ENCODE results near the gene GTF2A1.
"Not testable (repeated sequence)": the region's sequence is repeated elsewhere in the genome, so short reads cannot be mapped to it uniquely, and the experiment has no call there.

GTF2A1 gene

DNA sequence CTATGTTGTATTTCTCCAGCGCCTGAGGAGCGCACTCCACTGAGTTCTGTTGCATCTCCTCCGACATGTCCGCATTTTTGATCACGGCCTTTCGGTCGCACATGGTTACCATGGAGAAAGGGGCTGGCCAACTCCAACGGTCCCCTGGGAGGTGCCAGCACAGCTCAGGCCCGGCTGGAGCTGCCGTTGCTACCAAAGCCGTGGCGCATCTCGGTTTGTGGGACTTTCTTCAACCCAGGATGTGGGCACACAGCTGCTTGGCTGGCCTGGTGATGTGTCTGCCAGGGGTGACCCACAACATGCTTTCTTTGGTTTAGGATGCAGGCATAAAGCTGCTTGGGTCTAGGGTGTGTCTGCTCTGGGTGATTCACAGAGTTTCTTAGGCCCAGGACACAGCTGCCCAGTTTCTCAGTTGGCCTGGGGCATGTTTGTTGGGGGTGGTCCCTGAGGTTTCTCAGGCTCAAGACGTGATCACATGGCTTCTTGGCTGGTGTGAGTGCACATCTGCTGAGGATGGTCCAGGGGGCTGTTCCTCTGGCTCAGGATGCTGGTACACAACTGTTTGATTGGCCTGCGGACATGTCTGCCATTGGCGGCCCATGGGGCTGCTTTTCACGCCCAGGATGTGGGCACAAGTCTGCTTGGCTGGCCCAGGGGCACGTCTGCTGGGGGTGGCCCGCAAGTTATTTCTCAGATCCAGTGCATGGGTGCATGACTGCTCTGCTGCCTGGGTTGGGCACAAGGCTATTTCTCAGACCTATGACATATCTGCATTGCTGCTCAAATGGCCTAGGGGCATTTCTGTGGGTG lies 25.9 kb upstream of the GTF2A1 start:
- DNase-seq (ENCODE audit: low read depth), result no peak
- no peak overlapping the region for H3K4me3 ChIP-seq (ENCODE audit: low read depth, low read length)
- TF ChIP-seq, protein P1, sequence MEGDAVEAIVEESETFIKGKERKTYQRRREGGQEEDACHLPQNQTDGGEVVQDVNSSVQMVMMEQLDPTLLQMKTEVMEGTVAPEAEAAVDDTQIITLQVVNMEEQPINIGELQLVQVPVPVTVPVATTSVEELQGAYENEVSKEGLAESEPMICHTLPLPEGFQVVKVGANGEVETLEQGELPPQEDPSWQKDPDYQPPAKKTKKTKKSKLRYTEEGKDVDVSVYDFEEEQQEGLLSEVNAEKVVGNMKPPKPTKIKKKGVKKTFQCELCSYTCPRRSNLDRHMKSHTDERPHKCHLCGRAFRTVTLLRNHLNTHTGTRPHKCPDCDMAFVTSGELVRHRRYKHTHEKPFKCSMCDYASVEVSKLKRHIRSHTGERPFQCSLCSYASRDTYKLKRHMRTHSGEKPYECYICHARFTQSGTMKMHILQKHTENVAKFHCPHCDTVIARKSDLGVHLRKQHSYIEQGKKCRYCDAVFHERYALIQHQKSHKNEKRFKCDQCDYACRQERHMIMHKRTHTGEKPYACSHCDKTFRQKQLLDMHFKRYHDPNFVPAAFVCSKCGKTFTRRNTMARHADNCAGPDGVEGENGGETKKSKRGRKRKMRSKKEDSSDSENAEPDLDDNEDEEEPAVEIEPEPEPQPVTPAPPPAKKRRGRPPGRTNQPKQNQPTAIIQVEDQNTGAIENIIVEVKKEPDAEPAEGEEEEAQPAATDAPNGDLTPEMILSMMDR (IDR thresholded peaks at IDR 0.05; ENCODE audit: low read depth, low read length, missing control alignments), result no peak

GRCh38 chr14:81245771-81246170 lies 25.0 kb upstream of the GTF2A1 start:
- no peak for DNase-seq (ENCODE audit: low read depth)
- H3K4me3 ChIP-seq (ENCODE audit: low read depth, low read length), result no peak overlapping the region
- TF ChIP-seq, protein P1 (IDR thresholded peaks at IDR 0.05; ENCODE audit: low read depth, low read length, missing control alignments), result no peak

GRCh38 chr14:81244431-81244830 lies 23.7 kb upstream of the GTF2A1 start:
- not testable (repeated sequence) for DNase-seq (ENCODE audit: low read depth); H3K4me3 ChIP-seq (ENCODE audit: low read depth, low read length)

GRCh38 chr14:81243499-81243898 lies 22.7 kb upstream of the GTF2A1 start:
- TF ChIP-seq, protein P1 (IDR thresholded peaks at IDR 0.05; ENCODE audit: low read depth, low read length, missing control alignments), result no peak
- DNase-seq (ENCODE audit: low read depth), result no peak
- H3K4me3 ChIP-seq (ENCODE audit: low read depth, low read length), result no peak overlapping the region

DNA sequence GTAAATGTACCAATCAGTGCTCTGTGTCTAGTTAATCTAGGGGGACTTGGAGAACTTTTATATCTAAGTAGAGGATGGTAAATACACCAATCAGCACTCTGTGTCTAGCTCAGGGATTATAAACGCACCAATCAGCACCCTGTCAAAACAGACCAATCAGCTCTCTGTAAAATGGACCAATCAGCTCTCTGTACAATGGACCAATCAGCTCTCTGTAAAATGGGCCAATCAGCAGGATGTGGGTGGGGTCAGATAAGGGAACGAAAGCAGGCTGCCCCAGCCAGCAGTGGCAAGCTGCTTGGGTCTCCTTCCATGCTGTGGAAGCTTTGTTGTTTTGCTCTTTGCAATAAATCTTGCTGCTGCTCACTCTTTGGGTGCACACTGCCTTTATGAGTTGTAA lies 16.1 kb upstream of the GTF2A1 start:
- not testable (repeated sequence) for H3K4me3 ChIP-seq (ENCODE audit: low read depth, low read length)

DNA sequence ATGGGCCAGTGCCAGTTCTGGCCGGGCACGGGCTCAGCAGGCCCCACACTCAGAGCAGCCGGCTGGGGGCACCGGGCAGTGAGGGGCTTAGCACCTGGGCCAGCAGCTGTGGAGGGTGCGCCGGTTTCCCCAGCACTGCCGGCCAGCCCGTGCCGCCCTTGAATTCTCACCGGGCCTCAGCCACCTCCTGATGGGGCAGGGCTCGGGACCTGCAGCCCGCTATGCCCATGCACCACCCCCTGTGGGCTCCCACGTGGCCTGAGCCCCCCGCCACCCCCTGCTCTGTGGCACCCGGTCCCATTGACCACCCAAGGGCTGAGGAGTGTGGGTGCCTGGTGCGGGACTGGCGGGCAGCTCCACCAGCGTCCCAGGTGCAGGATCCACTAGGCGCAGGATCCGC lies 15.4 kb upstream of the GTF2A1 start:
- H3K4me3 ChIP-seq (ENCODE audit: low read depth, low read length), result no peak overlapping the region
- no peak for DNase-seq (ENCODE audit: low read depth)
- TF ChIP-seq, protein P1 (IDR thresholded peaks at IDR 0.05; ENCODE audit: low read depth, low read length, missing control alignments), result no peak

More for the DNA sequence above, 16.1 kb upstream of the GTF2A1 start:
- DNase-seq (ENCODE audit: low read depth), result not testable (repeated sequence)

DNA sequence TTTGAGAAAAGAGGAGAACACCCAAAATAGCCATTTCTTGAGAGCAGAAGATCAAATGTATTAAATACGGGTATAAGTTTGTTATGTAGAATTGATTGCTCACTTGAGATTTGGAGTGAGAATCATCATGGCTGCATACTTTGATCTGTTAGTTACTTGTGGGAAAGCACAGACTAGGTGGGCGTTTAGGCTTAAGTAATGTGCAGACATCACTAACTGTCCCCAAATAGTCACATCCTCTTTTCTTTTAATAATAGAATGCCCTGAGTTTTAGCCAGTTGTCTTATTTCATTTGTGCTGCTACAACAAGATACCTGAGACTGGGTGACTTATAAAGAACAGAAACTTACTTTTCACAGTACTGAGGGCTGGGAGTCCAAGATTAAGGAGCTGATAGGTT lies 14.3 kb upstream of the GTF2A1 start:
- no peak overlapping the region for H3K4me3 ChIP-seq (ENCODE audit: low read depth, low read length)
- TF ChIP-seq, protein P1 (IDR thresholded peaks at IDR 0.05; ENCODE audit: low read depth, low read length, missing control alignments), result no peak
- no peak for DNase-seq (ENCODE audit: low read depth)

GRCh38 chr14:81234278-81234677 lies 13.5 kb upstream of the GTF2A1 start:
- TF ChIP-seq, protein P1 (IDR thresholded peaks at IDR 0.05; ENCODE audit: low read depth, low read length, missing control alignments), result no peak
- no peak overlapping the region for H3K4me3 ChIP-seq (ENCODE audit: low read depth, low read length)
- no peak for DNase-seq (ENCODE audit: low read depth)
